ENCODE measurements around the gene CAMK2G. TPM values are rescaled to one million over a fixed set of nuclear protein-coding genes. Genes with fewer than 3 reads are reported as not detected.

CAMK2G gene
- total and polyA plus RNA-seq, 2 experiments from 2014 or later, result 24.3 to 25.7 TPM

GRCh38 chr10:73911553-73912004 lies 37.2 kb upstream of the CAMK2G start:
- Histone ChIP-seq H3K9me2 (ENCODE audit: insufficient read depth) (no peaks in the 10 kb centered on the region), H3K36me3 (ENCODE audit: low read depth) (peaks cover 3% of the 10 kb centered on the region; the same call in 1 of the 2 replicates), H3F3A (ENCODE audit: insufficient read depth) (peaks cover 33% of the 10 kb centered on the region), H3K4me1 (ENCODE audit: insufficient read depth) (peaks cover 38% of the 10 kb centered on the region), H3K27me3 (replicated peaks; ENCODE audit: insufficient read depth) (no peaks in the 10 kb centered on the region), H2AFZ (peak overlapping the region; percentile 76), H3K9me3 (ENCODE audit: low read depth) (no peaks in the 10 kb centered on the region), H4K20me1 (ENCODE audit: insufficient read depth) (no peaks in the 10 kb centered on the region), H3K4me2 (ENCODE audit: unreplicated experiment) (peak overlapping the region; percentile 72), H3K4me3 (peak overlapping the region; percentile 72), H3K27ac (no peak overlapping the region), H3K9ac (peak overlapping the region; percentile 56), H3K79me2 (ENCODE audit: insufficient read depth) (no peaks in the 10 kb centered on the region)
- in situ Hi-C loops (cut with MboI), result no loop called here
- WGBS, 2 experiments (ENCODE audit: low coverage in 1 of 2, low lambda C conversion rate in 2 of 2, missing lambda C conversion rate in 2 of 2), result 11 to 13% methylated on average over 14 of the region's 14 CpGs
- TF ChIP-seq EZH2 (IDR thresholded peaks at IDR 0.05; ENCODE audit: insufficient read depth, poor library complexity, severe bottlenecking) (no peak), EZH2phosphoT487 (IDR thresholded peaks at IDR 0.05; ENCODE audit: insufficient read depth, low read depth) (no peak)
- DNase-seq, result peak; percentile 14

DNA sequence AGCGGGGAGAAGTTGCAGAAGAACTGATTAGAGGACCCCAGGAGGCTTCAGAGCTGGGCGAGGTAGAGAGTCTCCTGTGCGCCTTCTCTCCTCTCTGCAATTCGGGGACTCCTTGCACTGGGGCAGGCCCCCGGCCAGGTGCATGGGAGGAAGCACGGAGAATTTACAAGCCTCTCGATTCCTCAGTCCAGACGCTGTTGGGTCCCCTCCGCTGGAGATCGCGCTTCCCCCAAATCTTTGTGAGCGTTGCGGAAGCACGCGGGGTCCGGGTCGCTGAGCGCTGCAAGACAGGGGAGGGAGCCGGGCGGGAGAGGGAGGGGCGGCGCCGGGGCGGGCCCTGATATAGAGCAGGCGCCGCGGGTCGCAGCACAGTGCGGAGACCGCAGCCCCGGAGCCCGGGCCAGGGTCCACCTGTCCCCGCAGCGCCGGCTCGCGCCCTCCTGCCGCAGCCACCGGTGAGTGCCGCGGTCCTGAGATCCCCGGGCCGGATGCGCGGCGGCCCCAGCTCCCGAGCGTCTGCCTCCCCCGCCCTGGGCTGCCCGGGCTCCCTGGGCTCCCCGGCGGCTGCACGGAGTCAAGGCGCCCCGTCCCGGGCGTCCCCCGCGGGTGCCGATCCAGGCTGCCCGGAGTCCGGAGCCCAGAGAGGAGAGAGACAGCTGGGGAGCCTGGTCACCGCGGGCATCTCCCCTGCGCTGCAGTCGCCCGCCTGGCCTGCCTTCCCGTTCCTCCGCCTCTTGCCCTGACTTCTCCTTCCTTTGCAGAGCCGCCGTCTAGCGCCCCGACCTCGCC lies 36.6 kb upstream of the CAMK2G start, which contains the start of gene PLAU:
Gene PLAU, plus strand, starts transcription at position 369 of the 789 bp plus-strand sequence. CDS start 424 bp downstream, outside the sequence.
- TF ChIP-seq EZH2 (IDR thresholded peaks at IDR 0.05; ENCODE audit: insufficient read depth, poor library complexity, severe bottlenecking) (no peak), EZH2phosphoT487 (IDR thresholded peaks at IDR 0.05; ENCODE audit: insufficient read depth, low read depth) (no peak)
- no peaks in the 10 kb centered on the region for H3K9me3 ChIP-seq (ENCODE audit: low read depth)
- in situ Hi-C loops (cut with MboI), result no loop called here
- 3% methylated on average over 29 to 71 of the region's 74 CpGs for whole genome bisulfite sequencing, 2 experiments (ENCODE audit: low coverage in 1 of 2, low lambda C conversion rate in 2 of 2, missing lambda C conversion rate in 2 of 2)
- H3K4me2 ChIP-seq (ENCODE audit: unreplicated experiment), result peak within 1 kb of the TSS; percentile 72
- H2AFZ ChIP-seq, result peak within 1 kb of the TSS; percentile 76
- DNase-seq, result peak; percentile 65
- H3K27ac ChIP-seq, result no peak within 1 kb of the TSS
- peaks cover 39% of the 10 kb centered on the region for H3F3A ChIP-seq (ENCODE audit: insufficient read depth)
- no peaks in the 10 kb centered on the region for H3K79me2 ChIP-seq (ENCODE audit: insufficient read depth)
- H3K4me1 ChIP-seq (ENCODE audit: insufficient read depth), result peaks cover 44% of the 10 kb centered on the region
- H3K9me2 ChIP-seq (ENCODE audit: insufficient read depth), result no peaks in the 10 kb centered on the region
- H3K36me3 ChIP-seq (ENCODE audit: low read depth), result no peaks in the 10 kb centered on the region
- H4K20me1 ChIP-seq (ENCODE audit: insufficient read depth), result no peaks in the 10 kb centered on the region
- peak within 1 kb of the TSS; percentile 72 for H3K4me3 ChIP-seq
- H3K27me3 ChIP-seq (replicated peaks; ENCODE audit: insufficient read depth), result no peaks in the 10 kb centered on the region
- peak within 1 kb of the TSS; percentile 56 for H3K9ac ChIP-seq

DNA sequence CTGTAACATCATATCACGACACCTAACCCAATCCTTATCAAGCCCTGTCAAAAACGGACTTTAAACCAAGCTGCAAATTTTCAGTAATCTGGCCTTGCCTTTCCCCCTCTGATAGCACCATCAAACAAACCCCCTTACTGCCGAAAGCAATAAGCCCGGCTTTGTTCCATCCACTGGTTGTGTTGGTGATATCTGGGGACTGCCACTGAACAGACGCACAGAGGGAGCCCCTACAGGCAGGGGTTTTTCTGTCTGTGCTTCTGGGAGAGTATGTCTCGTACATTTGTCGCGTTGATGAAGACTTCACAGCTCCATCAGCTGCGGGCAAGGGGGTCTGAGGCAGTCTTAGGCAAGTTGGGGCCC lies 36.0 kb upstream of the CAMK2G start:
- Histone ChIP-seq H4K20me1 (ENCODE audit: insufficient read depth) (no peaks in the 10 kb centered on the region), H3K4me3 (peak overlapping the region; percentile 72), H3K9me2 (ENCODE audit: insufficient read depth) (no peaks in the 10 kb centered on the region), H3K9ac (peak overlapping the region; percentile 56; the same call in 1 of the 2 replicates), H2AFZ (peak overlapping the region; percentile 76), H3K4me1 (ENCODE audit: insufficient read depth) (peaks cover 50% of the 10 kb centered on the region), H3K79me2 (ENCODE audit: insufficient read depth) (no peaks in the 10 kb centered on the region), H3K27ac (no peak overlapping the region), H3K9me3 (ENCODE audit: low read depth) (no peaks in the 10 kb centered on the region), H3K36me3 (ENCODE audit: low read depth) (no peaks in the 10 kb centered on the region), H3F3A (ENCODE audit: insufficient read depth) (peaks cover 45% of the 10 kb centered on the region), H3K4me2 (ENCODE audit: unreplicated experiment) (peak overlapping the region; percentile 72), H3K27me3 (replicated peaks; ENCODE audit: insufficient read depth) (no peaks in the 10 kb centered on the region)
- WGBS, 2 experiments (ENCODE audit: low coverage in 1 of 2, low lambda C conversion rate in 2 of 2, missing lambda C conversion rate in 2 of 2), result 44 to 54% methylated on average over 9 of the region's 9 CpGs
- DNase-seq, result no peak
- in situ Hi-C loops (cut with MboI), result no loop called here
- TF ChIP-seq EZH2 (IDR thresholded peaks at IDR 0.05; ENCODE audit: insufficient read depth, poor library complexity, severe bottlenecking) (no peak), EZH2phosphoT487 (IDR thresholded peaks at IDR 0.05; ENCODE audit: insufficient read depth, low read depth) (no peak)

DNA sequence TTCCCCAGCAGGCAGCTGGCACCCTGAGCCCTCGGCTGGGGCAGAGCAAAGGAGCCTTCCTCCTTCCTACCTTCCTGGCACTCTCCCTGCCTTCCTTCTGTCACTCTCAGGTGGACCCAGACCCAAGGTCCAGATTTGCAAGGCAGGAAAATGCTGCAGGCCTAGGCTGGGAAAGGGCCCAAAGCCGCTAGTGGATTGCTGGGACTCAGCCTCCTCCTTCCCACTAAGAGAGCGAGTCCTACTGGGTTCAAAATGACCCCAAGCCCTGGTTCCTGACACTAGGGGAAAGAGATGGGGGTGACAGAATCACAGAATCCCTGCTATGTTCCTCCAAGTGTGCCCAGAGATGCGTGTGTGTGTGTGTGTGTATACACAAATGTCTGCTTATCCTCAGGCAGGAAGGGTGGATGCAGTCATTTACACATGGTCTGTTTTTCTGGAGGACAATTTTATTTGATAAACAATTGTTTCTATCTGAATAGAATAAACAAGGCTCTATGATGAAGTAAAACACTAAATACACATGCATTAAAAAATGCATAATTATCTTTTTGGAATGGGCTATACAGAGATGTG lies 35.3 kb upstream of the CAMK2G start:
- Histone ChIP-seq H3K9me2 (ENCODE audit: insufficient read depth) (no peaks in the 10 kb centered on the region), H3K27ac (peak overlapping the region; percentile 96), H3K4me2 (ENCODE audit: unreplicated experiment) (peak overlapping the region; percentile 67), H3K27me3 (replicated peaks; ENCODE audit: insufficient read depth) (no peaks in the 10 kb centered on the region), H3K4me3 (no peak overlapping the region), H4K20me1 (ENCODE audit: insufficient read depth) (no peaks in the 10 kb centered on the region), H2AFZ (no peak overlapping the region), H3K9me3 (ENCODE audit: low read depth) (no peaks in the 10 kb centered on the region), H3K9ac (no peak overlapping the region), H3K79me2 (ENCODE audit: insufficient read depth) (no peaks in the 10 kb centered on the region), H3F3A (ENCODE audit: insufficient read depth) (peaks cover 45% of the 10 kb centered on the region), H3K36me3 (ENCODE audit: low read depth) (no peaks in the 10 kb centered on the region), H3K4me1 (ENCODE audit: insufficient read depth) (peaks cover 51% of the 10 kb centered on the region)
- WGBS, 2 experiments (ENCODE audit: low coverage in 1 of 2, low lambda C conversion rate in 2 of 2, missing lambda C conversion rate in 2 of 2), result 58 to 68% methylated on average over 4 of the region's 4 CpGs
- in situ Hi-C loops (cut with MboI), result no loop called here
- TF ChIP-seq EZH2phosphoT487 (IDR thresholded peaks at IDR 0.05; ENCODE audit: insufficient read depth, low read depth) (no peak), EZH2 (IDR thresholded peaks at IDR 0.05; ENCODE audit: insufficient read depth, poor library complexity, severe bottlenecking) (no peak)
- DNase-seq, result no peak
